Esophagus squamous epithelium (tissue), 5 donors: Measurements from ENCODE around the gene HDAC7. TPM values are rescaled to one million over a fixed set of nuclear protein-coding genes. Genes with fewer than 3 reads are reported as not detected.

Experiments
- DNase-seq: peaks from one replicate; lab custom pipeline; 2025; lab: John Stamatoyannopoulos, UW
- H3K27ac ChIP-seq, 4 donors: fragments of 200-600 bp; sonication (generic); one replicate each; pipeline ENCODE4 v1.5.1; 2016 to 2019; ENCODE audit warnings: mild to moderate bottlenecking in 1 of 4
- H3K27me3 ChIP-seq, 4 donors: fragments of 200-600 bp; sonication (generic); 1 replicate in 3 of 4; 2 replicates in 1 of 4; pipeline versions ENCODE4 v1.5.1 to v1.6.0; 2017 to 2021; ENCODE audit warnings: antibody characterized with exemption in 1 of 4
- H3K36me3 ChIP-seq, 3 donors: fragments of 200-600 bp; sonication (generic); one replicate each; pipeline ENCODE4 v1.5.1; 2016 to 2019
- H3K4me1 ChIP-seq, 3 donors: fragments of 200-600 bp; sonication (generic); one replicate each; pipeline ENCODE4 v1.5.1; 2017 to 2019
- H3K4me3 ChIP-seq, 4 donors: fragments of 200-600 bp; sonication (generic); 1 replicate in 3 of 4; 2 replicates in 1 of 4; pipeline ENCODE4 v1.5.1; 2016 to 2019; ENCODE audit warnings: mild to moderate bottlenecking in 2 of 4, moderate library complexity in 1 of 4
- H3K9me3 ChIP-seq, 3 donors: fragments of 200-600 bp; sonication (generic); one replicate each; pipeline ENCODE4 v1.5.1; 2016 to 2019
- POLR2A ChIP-seq, 4 donors: fragments of 450-650 bp; IDR thresholded peaks; one replicate each; pipeline ENCODE4 v1.6.1; 2017; ENCODE audit warnings: antibody characterized with exemption in 4 of 4, mild to moderate bottlenecking in 4 of 4, moderate library complexity in 3 of 4
- WGBS, 2 donors: methylation state at CpG; one replicate each; pipeline ENCODE4 v1.1.5; 2018; 5-methylcytosine and 5-hydroxymethylcytosine counted together
- intact Hi-C: fragments of 100-400 bp; cut with DNase I; formaldehyde crosslinking; loops from one replicate; pipeline ENCODE4 v1.15.0; 2022
- total RNA-seq, 4 donors: library from RNA; depleted of rRNA; stranded (reverse); fragments of >200 nt; gene quantifications; one replicate each; pipeline ENCODE4 v1.1.0, GENCODE V29; 2016
- TF ChIP-seq, protein P1 (sequence below), 6 experiments: fragments of 450-650 bp in 4 of 6; fragments of 200-600 bp in 2 of 6; sonication (generic) in 2 of 6; IDR thresholded peaks; one replicate each; pipeline ENCODE4 v1.5.1; 2016 to 2019; ENCODE audit warnings: antibody characterized with exemption in 6 of 6, mild to moderate bottlenecking in 4 of 6, moderate library complexity in 4 of 6
- donor health status: DM: yes; HTN: yes; CAD: no.

HDAC7 gene
- total RNA-seq, 4 donors from 2014 or later: 19.8 to 37.2 (median 24.0) TPM

- TF ChIP-seq POLR2A (IDR thresholded peaks at IDR 0.05): no peak
- TF ChIP-seq, protein P1, sequence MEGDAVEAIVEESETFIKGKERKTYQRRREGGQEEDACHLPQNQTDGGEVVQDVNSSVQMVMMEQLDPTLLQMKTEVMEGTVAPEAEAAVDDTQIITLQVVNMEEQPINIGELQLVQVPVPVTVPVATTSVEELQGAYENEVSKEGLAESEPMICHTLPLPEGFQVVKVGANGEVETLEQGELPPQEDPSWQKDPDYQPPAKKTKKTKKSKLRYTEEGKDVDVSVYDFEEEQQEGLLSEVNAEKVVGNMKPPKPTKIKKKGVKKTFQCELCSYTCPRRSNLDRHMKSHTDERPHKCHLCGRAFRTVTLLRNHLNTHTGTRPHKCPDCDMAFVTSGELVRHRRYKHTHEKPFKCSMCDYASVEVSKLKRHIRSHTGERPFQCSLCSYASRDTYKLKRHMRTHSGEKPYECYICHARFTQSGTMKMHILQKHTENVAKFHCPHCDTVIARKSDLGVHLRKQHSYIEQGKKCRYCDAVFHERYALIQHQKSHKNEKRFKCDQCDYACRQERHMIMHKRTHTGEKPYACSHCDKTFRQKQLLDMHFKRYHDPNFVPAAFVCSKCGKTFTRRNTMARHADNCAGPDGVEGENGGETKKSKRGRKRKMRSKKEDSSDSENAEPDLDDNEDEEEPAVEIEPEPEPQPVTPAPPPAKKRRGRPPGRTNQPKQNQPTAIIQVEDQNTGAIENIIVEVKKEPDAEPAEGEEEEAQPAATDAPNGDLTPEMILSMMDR (IDR thresholded peaks at IDR 0.05): no peak
- 49 to 65% methylated on average over 13 to 14 of the region's 14 CpGs for WGBS, 2 donors
- H3K36me3 ChIP-seq: no peaks in the 10 kb centered on the region
- no peak for DNase-seq
- peak overlapping the region; percentile 57 to 98 (median 96) for H3K4me3 ChIP-seq
- no peaks in the 10 kb centered on the region for H3K9me3 ChIP-seq
- H3K27ac ChIP-seq: peak overlapping the region; percentile 78 to 93 (median 90)
- no peaks in the 10 kb centered on the region for H3K27me3 ChIP-seq
- intact Hi-C loops: no loop called here
- H3K4me1 ChIP-seq: peaks cover 49 to 85% (median 60%) of the 10 kb centered on the region in 3 donors
These were observed 45.7 kb downstream of the HDAC7 start for GRCh38 chr12:47773858-47774580.

GRCh38 chr12:47773062-47773857 is 46.4 kb downstream of the HDAC7 start, which contains the start of gene SLC48A1:
TSS of gene SLC48A1 (plus strand) at chr12:47773238. CDS start at chr12:47773305, 67 bp downstream.
- Histone ChIP-seq H3K4me1 (peaks cover 47 to 85% (median 53%) of the 10 kb centered on the region in 3 donors), H3K36me3 (no peaks in the 10 kb centered on the region), H3K27ac (peak within 1 kb of the TSS; percentile 78 to 93 (median 90)), H3K9me3 (no peaks in the 10 kb centered on the region), H3K27me3 (no peaks in the 10 kb centered on the region), H3K4me3 (peak within 1 kb of the TSS; percentile 57 to 98 (median 96))
- 0 to 1% methylated on average over 1 to 23 of the region's 106 CpGs for WGBS, 2 donors
- intact Hi-C loops: no loop called here
- TF ChIP-seq, protein P1 (IDR thresholded peaks at IDR 0.05): peak in 4 of 6 experiments; percentile 4 to 51 (median 24)
- peak in 2 of 4 donors; percentile 57 to 73 for TF ChIP-seq POLR2A (IDR thresholded peaks at IDR 0.05)
- DNase-seq: no peak

DNA sequence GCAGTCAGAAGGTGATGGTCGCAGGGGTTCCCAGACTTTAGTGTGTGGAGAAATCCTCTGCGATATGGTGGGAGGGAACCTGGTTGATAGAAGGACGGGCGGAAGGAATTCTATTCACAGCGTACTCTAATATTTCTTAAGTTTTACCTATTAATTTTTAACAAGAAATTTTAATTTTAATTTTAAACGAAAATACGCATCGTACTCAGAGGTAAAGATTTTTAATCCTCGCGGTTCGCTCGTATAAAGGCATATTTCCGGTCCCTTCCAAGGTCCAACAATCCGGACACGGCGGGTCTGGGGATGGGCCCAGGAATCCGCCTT is 47.0 kb downstream of the HDAC7 start:
- Histone ChIP-seq H3K27ac (peak overlapping the region; percentile 78 to 93 (median 90)), H3K9me3 (no peaks in the 10 kb centered on the region), H3K4me3 (peak overlapping the region; percentile 57 to 98 (median 96)), H3K36me3 (no peaks in the 10 kb centered on the region), H3K4me1 (peaks cover 44 to 85% (median 52%) of the 10 kb centered on the region in 3 donors), H3K27me3 (no peaks in the 10 kb centered on the region)
- DNase-seq: no peak
- TF ChIP-seq POLR2A (IDR thresholded peaks at IDR 0.05): no peak
- TF ChIP-seq, protein P1 (IDR thresholded peaks at IDR 0.05): no peak
- intact Hi-C loops: no loop called here
- WGBS, 2 donors: 11 to 12% methylated on average over 17 of the region's 17 CpGs

DNA sequence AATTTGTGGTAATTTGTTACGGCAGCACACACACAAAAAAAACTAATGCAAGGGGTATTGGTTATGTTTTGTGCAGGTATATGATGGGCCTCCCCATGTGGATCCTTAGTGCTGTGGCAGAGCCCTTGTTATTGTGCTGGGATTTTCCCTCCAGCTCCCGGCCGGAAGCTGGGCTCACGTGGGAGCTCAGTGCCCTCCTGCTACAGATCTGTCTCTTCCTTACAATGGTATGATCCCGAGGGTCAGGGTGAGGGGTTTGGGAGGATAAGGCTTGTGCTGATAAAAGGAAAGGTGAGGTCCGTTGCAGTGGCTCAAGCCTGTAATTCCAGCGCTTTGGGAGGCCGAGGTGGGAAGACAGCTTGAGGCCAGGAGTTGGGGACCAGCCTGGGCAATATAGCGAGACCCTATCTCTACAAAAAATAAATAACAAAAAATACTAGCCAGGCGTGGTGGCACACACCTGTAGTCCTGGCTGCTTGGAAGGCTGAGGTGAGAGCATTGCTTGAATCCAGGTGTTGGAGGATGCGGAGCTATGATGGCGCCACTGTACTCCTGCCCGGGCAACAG is 47.5 kb downstream of the HDAC7 start:
- intact Hi-C loops: no loop called here
- no peak overlapping the region for H3K4me3 ChIP-seq
- no peak for TF ChIP-seq POLR2A (IDR thresholded peaks at IDR 0.05)
- TF ChIP-seq, protein P1 (IDR thresholded peaks at IDR 0.05): no peak
- H3K27ac ChIP-seq: peak overlapping the region in 1 of 4 donors; percentile 92
- DNase-seq: no peak
- H3K4me1 ChIP-seq: peaks cover 39 to 85% (median 49%) of the 10 kb centered on the region in 3 donors
- no peaks in the 10 kb centered on the region for H3K27me3 ChIP-seq
- no peaks in the 10 kb centered on the region for H3K36me3 ChIP-seq
- whole genome bisulfite sequencing, 2 donors: 76 to 83% methylated on average over 12 to 13 of the region's 13 CpGs
- H3K9me3 ChIP-seq: no peaks in the 10 kb centered on the region
